ENCODE data around the gene THAP9. TPM values are rescaled to one million over a fixed set of nuclear protein-coding genes. Genes with fewer than 3 reads are reported as not detected.

The THAP9 gene
- polyA plus RNA-seq, 1 donor from 2014 or later: 11.7 TPM

GRCh38 chr4:82921795-82922194, 21.3 kb downstream of the THAP9 start:
- no peaks in the 10 kb centered on the region for H3K79me2 ChIP-seq (replicated peaks; ENCODE audit: insufficient read depth, low read length)
- TF ChIP-seq POLR2AphosphoS5 (IDR thresholded peaks at IDR 0.05): no peak
- TF ChIP-seq RAD21 (conservative IDR thresholded peaks at IDR 0.05): no peak
- H3K4me2 ChIP-seq (ENCODE audit: low read length): no peak overlapping the region
- no peak overlapping the region for H3K27ac ChIP-seq (ENCODE audit: low read length)
- no peaks in the 10 kb centered on the region for H3K9me2 ChIP-seq (ENCODE audit: insufficient read depth, low read length)
- no peaks in the 10 kb centered on the region for H4K20me1 ChIP-seq (ENCODE audit: insufficient read depth)
- no peaks in the 10 kb centered on the region for H3K9me3 ChIP-seq (ENCODE audit: low read length)
- H2AFZ ChIP-seq (ENCODE audit: low read depth, low read length): no peak overlapping the region
- H3K4me3 ChIP-seq (ENCODE audit: low read length): no peak overlapping the region
- no peaks in the 10 kb centered on the region for H3K27me3 ChIP-seq (ENCODE audit: insufficient read depth, low read depth, low read length)
- no peaks in the 10 kb centered on the region for H3F3A ChIP-seq (ENCODE audit: insufficient read depth, low read length, poor library complexity, severe bottlenecking)
- H3K9ac ChIP-seq (ENCODE audit: low read length): no peak overlapping the region
- no peaks in the 10 kb centered on the region for H3K36me3 ChIP-seq (ENCODE audit: insufficient read depth, low read length)

GRCh38 chr4:82930848-82931755, 30.6 kb downstream of the THAP9 start:
- no peaks in the 10 kb centered on the region for H3F3A ChIP-seq (ENCODE audit: insufficient read depth, low read length, poor library complexity, severe bottlenecking)
- H3K27me3 ChIP-seq (ENCODE audit: insufficient read depth, low read depth, low read length): no peaks in the 10 kb centered on the region
- H3K4me2 ChIP-seq (ENCODE audit: low read length): no peak overlapping the region
- H3K4me3 ChIP-seq (ENCODE audit: low read length): no peak overlapping the region
- TF ChIP-seq EZH2 (IDR thresholded peaks at IDR 0.05; ENCODE audit: borderline replicate concordance, insufficient read depth, low read length, poor library complexity, severe bottlenecking) (no peak), EP300 (conservative IDR thresholded peaks at IDR 0.05; ENCODE audit: poor library complexity, severe bottlenecking) (no peak), POLR2AphosphoS5 (IDR thresholded peaks at IDR 0.05) (no peak), SMC3 (conservative IDR thresholded peaks at IDR 0.05; ENCODE audit: poor library complexity) (no peak), TAF1 (IDR thresholded peaks at IDR 0.05; ENCODE audit: low read depth) (no peak), MXI1 (conservative IDR thresholded peaks at IDR 0.05; ENCODE audit: poor library complexity, severe bottlenecking) (no peak), RAD21 (conservative IDR thresholded peaks at IDR 0.05) (no peak), REST (IDR thresholded peaks at IDR 0.05; ENCODE audit: borderline replicate concordance) (no peak), CTCF (IDR thresholded peaks at IDR 0.05; ENCODE audit: poor library complexity, severe bottlenecking) (no peak)
- no peaks in the 10 kb centered on the region for H3K9me3 ChIP-seq (ENCODE audit: low read length)
- H3K9me2 ChIP-seq (ENCODE audit: insufficient read depth, low read length): no peaks in the 10 kb centered on the region
- H4K20me1 ChIP-seq (ENCODE audit: insufficient read depth): no peaks in the 10 kb centered on the region
- no peaks in the 10 kb centered on the region for H3K79me2 ChIP-seq (replicated peaks; ENCODE audit: insufficient read depth, low read length)
- H3K27ac ChIP-seq (ENCODE audit: low read length): no peak overlapping the region
- no peak overlapping the region for H3K9ac ChIP-seq (ENCODE audit: low read length)
- no peak overlapping the region for H2AFZ ChIP-seq (ENCODE audit: low read depth, low read length)
- peaks cover 3% of the 10 kb centered on the region for H3K36me3 ChIP-seq (ENCODE audit: insufficient read depth, low read length)
